Panc1 (cell line): ENCODE results near the gene RFC2. TPM values are rescaled to one million over a fixed set of nuclear protein-coding genes. Genes with fewer than 3 reads are reported as not detected.

Experiments used
- ATAC-seq: fragments of 200-7000 bp; cut with Tn5 transposase; 2 replicates; pipeline ENCODE4 v1.9.1; 2020; ENCODE audit warnings: mild to moderate bottlenecking, moderate library complexity
- BruUV-seq: library from RNA; stranded (reverse); fragments of 400-500 nt; replicated peaks from 2 replicates; lab custom pipeline; 2021; lab: Mats Ljungman, UMichigan
- CTCF ChIA-PET: fragments of 300-600 bp; sonication (Branson Sonifier 250); formaldehyde crosslinking; loops from one replicate; lab custom pipeline; 2022; ENCODE audit warnings: antibody characterized with exemption; lab: Charles Lee
- POLR2A ChIA-PET: fragments of 300-600 bp; sonication (Branson Sonifier 250); formaldehyde crosslinking; loops from one replicate; lab custom pipeline; 2022; ENCODE audit warnings: antibody characterized with exemption; lab: Charles Lee
- DNase-seq: peaks from one replicate; pipeline ENCODE4 v3.0.0-alpha.2; 2010; ENCODE audit warnings: low read depth, low spot score
- H3K27ac ChIP-seq: 2 replicates; pipeline ENCODE4 v1.5.1; 2011; ENCODE audit warnings: mild to moderate bottlenecking, low read length, inconsistent platforms
- H3K27me3 ChIP-seq: fragments of 200-500 bp; sonication (Bioruptor generic); 2 replicates; pipeline ENCODE4 v1.6.0; 2014; ENCODE audit warnings: low read length, inconsistent platforms; ENCODE audit not compliant: control insufficient read depth, insufficient read depth
- H3K36me3 ChIP-seq: fragments of 200-500 bp; sonication (Bioruptor generic); 2 replicates; pipeline ENCODE4 v1.5.1; 2014; ENCODE audit warnings: inconsistent platforms, mild to moderate bottlenecking, low read length, moderate library complexity; ENCODE audit not compliant: control insufficient read depth, insufficient read depth
- H3K4me1 ChIP-seq: 2 replicates; pipeline ENCODE4 v1.5.1; 2011; ENCODE audit warnings: inconsistent platforms, mild to moderate bottlenecking, low read length, moderate library complexity; ENCODE audit not compliant: control insufficient read depth, insufficient read depth
- H3K4me3 ChIP-seq, 2 experiments: 2 replicates each; pipeline ENCODE4 v1.5.1; 2011 to 2012; ENCODE audit warnings: low read depth in 2 of 2, low read length in 2 of 2, mild to moderate bottlenecking in 2 of 2, inconsistent platforms in 1 of 2, moderate library complexity in 1 of 2
- H3K9me3 ChIP-seq: fragments of 200-500 bp; sonication (Bioruptor generic); 2 replicates; pipeline ENCODE4 v1.5.1; 2014; ENCODE audit warnings: low read depth, mild to moderate bottlenecking, inconsistent platforms, low read length, moderate library complexity; ENCODE audit not compliant: control insufficient read depth, insufficient read depth
- CTCF ChIP-seq: fragments of 450-650 bp; IDR thresholded peaks from 2 replicates; pipeline ENCODE4 v1.5.1; 2017; ENCODE audit warnings: mild to moderate bottlenecking
- POLR2AphosphoS5 ChIP-seq: IDR thresholded peaks from 2 replicates; pipeline ENCODE4 v1.6.1; 2012; ENCODE audit warnings: mild to moderate bottlenecking, low read depth, low read length, moderate library complexity
- REST ChIP-seq, 2 experiments: IDR thresholded peaks; 2 replicates each; pipeline ENCODE4 v1.6.1; 2011 to 2012; ENCODE audit warnings: low read depth in 2 of 2, control low read depth in 1 of 2, low read length in 1 of 2, mild to moderate bottlenecking in 1 of 2, moderate library complexity in 1 of 2; ENCODE audit not compliant: insufficient read depth in 1 of 2
- SIN3A ChIP-seq: IDR thresholded peaks from 2 replicates; pipeline ENCODE4 v1.6.1; 2012; ENCODE audit warnings: low read depth, mild to moderate bottlenecking, low read length, moderate library complexity, borderline replicate concordance; ENCODE audit not compliant: insufficient read depth
- TCF7L2 ChIP-seq: IDR thresholded peaks from 2 replicates; pipeline ENCODE4 v1.6.1; 2011; ENCODE audit warnings: mild to moderate bottlenecking, low read depth, low read length, inconsistent platforms
- in situ Hi-C: cut with HindIII; loops from 2 replicates; pipeline ENCODE4 v1.10.0; 2016; ENCODE audit warnings: low sequenced_read_pairs, low pct_unique_long_range_greater_than_20kb
- intact Hi-C: fragments of 100-400 bp; cut with micrococcal nuclease; formaldehyde crosslinking; loops from one replicate; pipeline ENCODE4 v1.10.0; 2022; ENCODE audit not compliant: unreplicated experiment
- total RNA-seq: library from RNA; stranded (reverse); gene quantifications from one replicate; pipeline ENCODE4 v1.2.1, GENCODE V29; 2021; ENCODE audit not compliant: unreplicated experiment

Gene RFC2
- total RNA-seq, 1 experiment from 2014 or later: 56.2 TPM

- Histone ChIP-seq H3K27me3 (no peaks in the 10 kb centered on the region), H3K36me3 (no peaks in the 10 kb centered on the region), H3K4me3 (no peak overlapping the region), H3K27ac (no peak overlapping the region), H3K9me3 (no peaks in the 10 kb centered on the region), H3K4me1 (no peaks in the 10 kb centered on the region)
- in situ Hi-C loops (no loop called here), intact Hi-C loops (no loop called here)
- BruUV-seq: no TSS peak
- DNase-seq (no peak), ATAC-seq (no peak; the same call in 1 of the 2 replicates)
- TF ChIP-seq SIN3A (no peak), POLR2AphosphoS5 (no peak), TCF7L2 (no peak), CTCF (no peak), REST (IDR thresholded peaks at IDR 0.05; ENCODE audit: insufficient read depth in 1 of 2, low read depth in 2 of 2, low read length in 1 of 2) (no peak)
- POLR2A ChIA-PET: no interaction called here
- CTCF ChIA-PET: interaction anchor here (0.6 kb wide), 1 partner anchor 74 kb away, joined by 3 read pairs; no protein-coding TSS in a partner anchor
These were observed 8.6 kb upstream of the RFC2 start for GRCh38 chr7:74262639-74263398.

GRCh38 chr7:74258639-74259038 is 4.4 kb upstream of the RFC2 start:
- BruUV-seq: no TSS peak
- intact Hi-C loops: no loop called here
- no peaks in the 10 kb centered on the region for H3K27me3 ChIP-seq
- H3K27ac ChIP-seq: no peak overlapping the region
- H3K4me1 ChIP-seq: peaks cover 15% of the 10 kb centered on the region
- ATAC-seq (no peak), DNase-seq (no peak)
- ChIA-PET POLR2A (no interaction called here), CTCF (no interaction called here)
- no peak for TF ChIP-seq REST (IDR thresholded peaks at IDR 0.05; ENCODE audit: insufficient read depth in 1 of 2, low read depth in 2 of 2, low read length in 1 of 2)
- TF ChIP-seq TCF7L2: no peak
- no peak for TF ChIP-seq POLR2AphosphoS5
- TF ChIP-seq SIN3A: no peak
- no peak for TF ChIP-seq CTCF
- H3K4me3 ChIP-seq: no peak overlapping the region
- no peaks in the 10 kb centered on the region; the same call in 1 of the 2 replicates for H3K36me3 ChIP-seq
- in situ Hi-C loops: no loop called here
- no peaks in the 10 kb centered on the region for H3K9me3 ChIP-seq
